Omental fat pad (tissue), 4 donors: ENCODE measurements around the gene TMEM217. TPM values are rescaled to one million over a fixed set of nuclear protein-coding genes. Genes with fewer than 3 reads are reported as not detected.

Experiments used
- ATAC-seq: fragments of 150-250 bp; one replicate; pipeline ENCODE4 v1.9.1; 2016; ENCODE audit warnings: mild to moderate bottlenecking, moderate library complexity; ENCODE audit not compliant: low FRiP score
- DNase-seq: peaks from one replicate; pipeline ENCODE4 v3.0.0-alpha.2; 2019; ENCODE audit warnings: low spot score
- total RNA-seq, 4 donors: library from RNA; depleted of rRNA; stranded (reverse); fragments of >200 nt; gene quantifications; one replicate each; pipeline ENCODE4 v1.1.0, GENCODE V29; 2016
- TF ChIP-seq, protein P1 (sequence below), 3 donors: fragments of 450-650 bp; IDR thresholded peaks; one replicate each; pipeline ENCODE4 v1.5.1; 2016 to 2017; ENCODE audit warnings: antibody characterized with exemption in 3 of 3, mild to moderate bottlenecking in 3 of 3, moderate library complexity in 2 of 3

Gene TMEM217
- total RNA-seq, 4 donors from 2014 or later = 1.1 to 4.7 (median 2.7) TPM

DNA sequence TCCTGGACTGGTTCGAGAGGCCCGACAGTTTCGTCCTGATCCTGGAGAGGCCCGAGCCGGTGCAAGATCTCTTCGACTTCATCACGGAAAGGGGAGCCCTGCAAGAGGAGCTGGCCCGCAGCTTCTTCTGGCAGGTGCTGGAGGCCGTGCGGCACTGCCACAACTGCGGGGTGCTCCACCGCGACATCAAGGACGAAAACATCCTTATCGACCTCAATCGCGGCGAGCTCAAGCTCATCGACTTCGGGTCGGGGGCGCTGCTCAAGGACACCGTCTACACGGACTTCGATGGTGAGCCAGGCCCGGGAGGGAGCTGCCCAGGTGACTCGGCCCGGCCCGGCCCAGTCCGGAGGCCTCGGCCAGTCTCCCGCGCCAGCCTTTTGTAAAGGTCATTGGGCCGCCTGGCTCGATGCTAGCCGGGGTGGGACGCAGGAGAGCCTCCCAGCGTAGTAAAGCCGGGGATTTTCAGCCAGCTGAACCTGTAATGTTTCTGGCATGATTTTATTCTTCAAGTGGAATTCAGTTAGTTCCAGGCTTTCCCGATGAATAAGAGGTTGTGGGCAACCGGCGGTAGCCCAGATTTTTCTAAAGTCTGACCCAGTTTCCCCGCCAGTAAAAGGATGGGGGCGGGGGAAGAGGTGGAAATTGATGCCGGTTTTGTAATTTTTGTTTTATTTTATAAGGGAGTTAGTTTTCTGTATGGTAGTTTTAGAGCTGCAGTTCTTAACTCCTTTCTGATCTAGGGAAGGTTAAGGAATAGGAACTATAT, 86.6 kb downstream of the TMEM217 start:
- no peak for ATAC-seq

DNA sequence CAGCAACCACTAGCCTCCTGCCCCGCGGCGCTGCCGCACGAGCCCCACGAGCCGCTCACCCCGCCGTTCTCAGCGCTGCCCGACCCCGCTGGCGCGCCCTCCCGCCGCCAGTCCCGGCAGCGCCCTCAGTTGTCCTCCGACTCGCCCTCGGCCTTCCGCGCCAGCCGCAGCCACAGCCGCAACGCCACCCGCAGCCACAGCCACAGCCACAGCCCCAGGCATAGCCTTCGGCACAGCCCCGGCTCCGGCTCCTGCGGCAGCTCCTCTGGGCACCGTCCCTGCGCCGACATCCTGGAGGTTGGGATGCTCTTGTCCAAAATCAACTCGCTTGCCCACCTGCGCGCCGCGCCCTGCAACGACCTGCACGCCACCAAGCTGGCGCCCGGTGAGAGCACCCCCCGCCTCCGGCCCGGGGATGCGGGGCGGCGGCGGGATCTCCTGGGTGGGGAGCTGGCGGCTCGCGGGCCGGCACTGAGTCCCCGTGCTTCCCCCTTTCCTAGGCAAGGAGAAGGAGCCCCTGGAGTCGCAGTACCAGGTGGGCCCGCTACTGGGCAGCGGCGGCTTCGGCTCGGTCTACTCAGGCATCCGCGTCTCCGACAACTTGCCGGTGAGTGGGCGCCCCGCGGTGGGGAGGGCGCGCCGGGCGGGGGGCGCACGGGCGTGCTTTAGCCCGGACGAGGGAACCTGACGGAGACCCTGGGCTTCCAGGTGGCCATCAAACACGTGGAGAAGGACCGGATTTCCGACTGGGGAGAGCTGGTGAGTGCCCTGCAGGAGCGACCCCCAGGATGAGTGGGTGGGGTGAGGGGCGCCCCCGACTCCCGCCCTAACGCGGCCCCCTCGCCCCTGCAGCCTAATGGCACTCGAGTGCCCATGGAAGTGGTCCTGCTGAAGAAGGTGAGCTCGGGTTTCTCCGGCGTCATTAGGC, 87.4 kb downstream of the TMEM217 start:
- no peak for DNase-seq
- TF ChIP-seq, protein P1, sequence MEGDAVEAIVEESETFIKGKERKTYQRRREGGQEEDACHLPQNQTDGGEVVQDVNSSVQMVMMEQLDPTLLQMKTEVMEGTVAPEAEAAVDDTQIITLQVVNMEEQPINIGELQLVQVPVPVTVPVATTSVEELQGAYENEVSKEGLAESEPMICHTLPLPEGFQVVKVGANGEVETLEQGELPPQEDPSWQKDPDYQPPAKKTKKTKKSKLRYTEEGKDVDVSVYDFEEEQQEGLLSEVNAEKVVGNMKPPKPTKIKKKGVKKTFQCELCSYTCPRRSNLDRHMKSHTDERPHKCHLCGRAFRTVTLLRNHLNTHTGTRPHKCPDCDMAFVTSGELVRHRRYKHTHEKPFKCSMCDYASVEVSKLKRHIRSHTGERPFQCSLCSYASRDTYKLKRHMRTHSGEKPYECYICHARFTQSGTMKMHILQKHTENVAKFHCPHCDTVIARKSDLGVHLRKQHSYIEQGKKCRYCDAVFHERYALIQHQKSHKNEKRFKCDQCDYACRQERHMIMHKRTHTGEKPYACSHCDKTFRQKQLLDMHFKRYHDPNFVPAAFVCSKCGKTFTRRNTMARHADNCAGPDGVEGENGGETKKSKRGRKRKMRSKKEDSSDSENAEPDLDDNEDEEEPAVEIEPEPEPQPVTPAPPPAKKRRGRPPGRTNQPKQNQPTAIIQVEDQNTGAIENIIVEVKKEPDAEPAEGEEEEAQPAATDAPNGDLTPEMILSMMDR (IDR thresholded peaks at IDR 0.05) = no peak
- ATAC-seq = no peak

More for the DNA sequence above, 86.6 kb downstream of the TMEM217 start:
- TF ChIP-seq, protein P1 (IDR thresholded peaks at IDR 0.05) = no peak
- no peak for DNase-seq

DNA sequence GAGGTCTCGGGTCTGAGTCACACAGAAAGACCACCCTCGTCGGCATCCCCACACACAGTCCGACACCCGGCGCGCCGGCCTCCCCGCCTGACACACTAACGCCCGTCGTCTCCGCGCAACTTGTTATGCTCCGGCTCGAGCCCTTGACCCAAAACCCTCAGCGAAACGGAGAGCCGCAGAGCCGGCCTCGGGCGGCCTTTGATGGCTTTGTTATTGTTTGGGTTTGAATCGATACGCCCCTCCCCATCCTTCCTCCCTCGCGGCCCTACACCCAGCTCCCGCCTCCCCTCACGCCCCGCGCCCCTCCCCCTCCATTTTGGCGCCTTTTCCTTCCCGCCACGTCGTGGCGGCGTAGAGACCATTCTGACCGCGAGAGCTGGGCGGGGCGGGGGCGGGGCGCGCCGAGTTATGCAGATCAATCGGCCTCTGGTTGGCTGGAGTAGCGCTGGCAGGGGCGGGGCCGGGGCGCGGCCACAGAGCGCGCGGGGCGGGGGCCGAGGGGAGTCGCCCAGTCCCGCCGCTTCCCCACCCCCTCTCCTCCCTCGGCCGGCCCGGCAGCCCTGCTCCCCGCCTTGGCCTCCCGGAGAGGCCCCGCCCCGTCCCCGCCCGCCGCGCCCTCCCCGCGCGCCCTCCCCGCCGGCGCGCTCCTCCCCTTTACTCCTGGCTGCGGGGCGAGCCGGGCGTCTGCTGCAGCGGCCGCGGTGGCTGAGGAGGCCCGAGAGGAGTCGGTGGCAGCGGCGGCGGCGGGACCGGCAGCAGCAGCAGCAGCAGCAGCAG, 88.3 kb downstream of the TMEM217 start, which contains the start of gene PIM1:
Gene PIM1 (plus strand): TSS at position 657 of the 777 bp plus-strand sequence. CDS start 424 bp downstream, outside the sequence.
- TF ChIP-seq, protein P1 (IDR thresholded peaks at IDR 0.05) = no peak
- DNase-seq (peak; percentile 98), ATAC-seq (peak; percentile 86)

DNA sequence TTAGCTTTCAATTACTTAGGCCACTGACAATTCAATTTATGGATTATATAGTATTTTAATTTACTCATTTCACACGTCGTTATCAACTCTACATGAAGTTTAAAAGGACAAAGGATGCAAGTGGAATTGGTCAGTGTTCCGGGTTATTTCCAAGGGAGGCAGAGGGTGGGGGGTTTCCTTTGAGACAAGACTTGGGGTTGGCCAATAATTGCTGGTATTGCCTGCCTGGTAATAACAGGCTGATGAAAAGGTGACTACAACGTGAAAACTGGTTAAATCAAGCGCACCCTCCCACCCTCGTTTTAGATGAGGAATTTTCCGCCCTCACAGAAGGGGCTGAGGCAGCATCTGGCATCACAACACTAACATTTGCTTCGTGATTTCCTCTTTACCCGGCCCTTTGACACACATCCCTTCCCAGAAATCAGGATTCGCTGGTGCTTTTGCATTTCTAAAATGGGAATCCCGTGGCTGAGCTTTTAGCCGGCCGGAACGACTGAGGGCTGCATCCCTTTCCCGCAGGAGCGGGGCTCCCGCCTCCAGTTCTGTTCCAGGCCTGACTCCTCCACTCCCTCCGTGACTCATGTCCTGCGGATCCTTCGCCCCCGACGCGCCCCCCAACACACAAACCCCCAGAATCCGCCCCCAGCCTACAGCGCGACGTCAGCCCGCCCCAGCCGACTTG, 89.0 kb downstream of the TMEM217 start:
- TF ChIP-seq, protein P1 (IDR thresholded peaks at IDR 0.05) = no peak
- peak; percentile 47 for DNase-seq
- ATAC-seq = peak; percentile 72

DNA sequence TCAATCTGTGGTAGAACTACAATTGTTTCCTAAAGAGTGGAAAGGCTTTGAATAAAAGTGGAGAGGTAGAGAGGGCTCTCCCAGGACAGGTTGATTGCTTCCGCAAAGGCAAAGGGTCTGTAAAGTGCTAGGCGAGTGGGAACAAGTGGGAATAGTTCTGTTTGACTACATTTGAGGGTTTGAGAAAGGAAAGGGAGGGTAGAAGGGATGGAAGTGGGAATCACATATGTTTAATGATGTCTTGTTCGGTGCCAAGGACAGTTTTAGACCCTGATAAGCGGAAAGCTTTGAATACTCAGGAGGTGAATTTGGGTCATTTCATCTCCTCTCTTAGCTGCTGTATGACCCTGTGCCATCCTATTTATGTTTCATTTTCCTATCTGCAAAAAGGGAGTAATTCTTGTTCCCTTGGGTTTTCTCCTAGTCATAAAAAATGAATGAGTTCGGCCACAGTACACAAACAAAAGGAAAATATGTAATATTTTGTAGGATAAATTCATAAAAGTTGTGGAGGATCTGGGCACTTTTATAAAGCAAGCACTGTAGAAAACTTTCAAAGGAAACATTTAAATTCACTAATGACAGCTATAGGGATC, 89.7 kb downstream of the TMEM217 start:
- TF ChIP-seq, protein P1 (IDR thresholded peaks at IDR 0.05) = no peak
- DNase-seq (no peak), ATAC-seq (no peak)

DNA sequence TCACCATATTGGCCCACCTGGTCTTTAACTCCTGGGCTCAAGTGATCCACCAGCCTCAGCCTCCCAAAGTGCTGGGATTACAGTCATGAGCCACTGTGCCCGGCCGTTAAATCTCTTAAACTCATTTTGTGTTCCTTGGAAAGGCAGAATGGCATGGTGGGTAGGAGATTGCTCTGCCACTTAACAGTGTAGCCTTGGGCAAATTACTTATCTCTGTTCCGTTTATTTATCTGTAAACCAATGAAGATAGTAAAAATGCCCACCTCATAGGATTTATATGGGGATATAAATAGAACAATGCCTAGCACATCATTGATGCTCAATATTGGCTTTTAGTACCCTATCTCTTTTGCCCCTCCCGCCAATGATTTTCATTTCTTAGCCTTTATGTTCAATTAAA, 95.2 kb downstream of the TMEM217 start:
- no peak for DNase-seq
- ATAC-seq = no peak
- TF ChIP-seq, protein P1 (IDR thresholded peaks at IDR 0.05) = no peak
